ENCODE data around the gene ZNF764.
"Not testable (repeated sequence)": the region's sequence is repeated elsewhere in the genome, so short reads cannot be mapped to it uniquely, and the experiment has no call there.

The ZNF764 gene

GRCh38 chr16:30557957-30558788 lies at the start of gene ZNF764:
Gene ZNF764 (minus strand): TSS chr16:30558374. CDS start chr16:30558182, 192 bp downstream.
- DNase-seq (ENCODE audit: low read depth in 2 of 2) = peak; percentile 95

GRCh38 chr16:30606004-30606403 lies 47.8 kb upstream of the ZNF764 start:
- no peak for DNase-seq (ENCODE audit: low read depth in 2 of 2)

GRCh38 chr16:30605158-30605557 lies 47.0 kb upstream of the ZNF764 start:
- DNase-seq (ENCODE audit: low read depth in 2 of 2) = no peak

GRCh38 chr16:30604316-30604947 lies 46.3 kb upstream of the ZNF764 start:
- no peak for DNase-seq (ENCODE audit: low read depth in 2 of 2)

DNA sequence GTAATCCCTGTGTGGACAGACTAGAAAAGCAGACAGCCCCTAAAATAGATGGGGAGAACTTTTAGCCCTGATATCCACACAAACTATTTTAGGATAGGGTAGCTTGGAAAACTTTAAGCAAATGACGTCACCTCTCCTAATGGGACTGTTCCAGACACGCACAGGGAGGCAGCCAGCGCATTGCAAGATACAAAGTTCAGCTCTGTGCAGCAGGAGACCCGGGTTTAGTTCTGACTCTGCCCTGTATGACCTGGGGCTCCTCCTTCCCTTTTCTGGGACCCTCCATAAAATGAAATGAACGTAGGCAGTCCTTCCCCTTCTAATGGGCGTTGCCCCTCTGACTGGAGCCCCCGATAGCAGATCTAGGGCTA lies 45.8 kb upstream of the ZNF764 start:
- no peak for DNase-seq (ENCODE audit: low read depth in 2 of 2)

DNA sequence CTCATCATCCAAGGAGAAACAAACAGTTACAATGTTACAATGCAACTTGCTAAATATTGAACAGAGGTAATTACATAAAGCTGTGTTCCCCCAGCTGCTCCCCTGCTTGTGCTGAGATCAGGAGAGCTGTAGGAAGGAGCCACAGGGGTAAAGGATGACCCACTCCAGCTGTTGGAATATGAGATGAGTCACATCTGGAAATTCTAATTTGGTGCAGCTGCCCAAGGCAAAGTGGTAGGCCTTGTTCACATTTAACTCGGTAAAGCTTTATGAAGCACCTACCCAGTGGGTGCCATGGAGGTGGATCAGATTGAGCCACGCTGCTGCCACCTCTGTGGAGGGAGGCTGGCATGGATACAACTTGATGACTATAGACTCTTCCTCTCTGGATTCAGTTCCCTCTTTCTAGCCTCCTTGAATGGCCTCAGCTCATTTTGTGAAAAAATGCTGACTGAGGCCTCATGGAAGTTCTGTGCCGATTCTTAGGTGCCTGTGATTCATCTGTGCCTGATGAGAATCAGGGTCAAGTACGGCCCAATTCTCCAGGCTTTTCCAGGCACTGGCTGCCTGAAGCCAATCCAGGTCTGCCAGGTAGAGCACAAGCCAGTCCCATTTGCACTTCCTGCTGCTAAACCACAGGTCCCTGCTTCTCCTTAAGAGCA lies 44.6 kb upstream of the ZNF764 start:
- DNase-seq (ENCODE audit: low read depth in 2 of 2) = no peak

DNA sequence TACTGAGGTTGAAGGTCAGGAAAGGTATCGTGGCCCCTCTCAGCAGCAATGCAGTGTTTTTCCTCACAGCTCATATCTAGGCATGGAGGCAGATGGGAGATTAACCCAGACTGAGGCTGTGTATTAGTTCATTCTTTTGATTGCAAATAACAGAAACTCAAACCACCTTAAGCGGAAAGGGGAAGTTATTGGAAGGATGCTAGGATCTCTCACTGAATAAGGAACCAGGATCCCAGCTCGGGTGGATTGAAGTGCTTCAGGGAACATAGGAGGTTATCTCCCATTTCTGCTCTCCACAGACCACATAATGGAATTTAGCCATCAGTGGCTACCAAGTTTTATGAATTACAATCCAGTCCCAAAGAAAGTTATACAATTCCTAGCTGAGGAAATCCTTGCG lies 43.8 kb upstream of the ZNF764 start:
- DNase-seq (ENCODE audit: low read depth in 2 of 2) = no peak

DNA sequence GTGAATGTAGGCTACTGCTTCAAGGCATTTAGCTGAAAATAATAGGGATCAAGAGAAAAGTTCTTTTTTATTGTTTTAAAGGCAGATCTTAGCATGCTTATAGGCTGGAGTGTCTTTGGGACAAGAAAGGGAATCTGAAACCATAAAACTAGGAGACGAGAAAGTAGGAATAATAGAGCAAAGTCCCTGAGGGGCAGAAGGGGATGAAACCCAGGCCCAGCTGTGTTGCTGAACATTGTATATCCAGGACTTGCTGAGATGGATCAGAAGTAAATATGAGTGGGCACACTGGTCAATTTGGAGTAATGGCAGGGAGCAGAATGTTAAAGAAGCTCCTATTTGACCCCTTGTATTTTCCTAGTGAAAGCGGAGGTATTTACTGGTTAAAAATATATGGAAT lies 42.8 kb upstream of the ZNF764 start:
- no peak for DNase-seq (ENCODE audit: low read depth in 2 of 2)

- DNase-seq (ENCODE audit: low read depth in 2 of 2) = no peak
Measured at GRCh38 chr16:30600215-30600614, 42.0 kb upstream of the ZNF764 start.

- no peak for DNase-seq (ENCODE audit: low read depth in 2 of 2)
Measured at GRCh38 chr16:30592871-30593270, 34.7 kb upstream of the ZNF764 start.

GRCh38 chr16:30590869-30591268 lies 32.7 kb upstream of the ZNF764 start:
- DNase-seq (ENCODE audit: low read depth in 2 of 2) = not testable (repeated sequence)

DNA sequence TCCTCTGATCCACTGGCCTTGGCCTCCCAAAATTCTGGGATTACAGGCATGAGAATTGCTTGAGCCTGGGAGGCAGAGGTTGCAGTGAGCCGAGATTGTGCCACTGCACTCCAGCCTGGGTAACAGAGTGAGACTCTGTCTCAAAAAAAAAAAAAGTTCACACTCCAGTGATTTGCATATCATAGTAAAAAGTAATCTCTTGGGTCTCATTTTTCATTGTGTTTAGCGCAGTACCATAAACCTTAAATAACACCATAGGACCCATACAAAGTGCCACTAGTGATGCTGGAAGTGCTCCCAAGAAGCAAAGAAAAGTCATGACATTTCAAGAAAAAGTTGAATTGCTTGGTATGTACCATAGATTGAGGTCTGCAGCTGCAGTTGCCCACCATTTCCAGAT lies 31.4 kb upstream of the ZNF764 start:
- not testable (repeated sequence) for DNase-seq (ENCODE audit: low read depth in 2 of 2)

- no peak for DNase-seq (ENCODE audit: low read depth in 2 of 2)
Measured at GRCh38 chr16:30588651-30589050, 30.5 kb upstream of the ZNF764 start.

DNA sequence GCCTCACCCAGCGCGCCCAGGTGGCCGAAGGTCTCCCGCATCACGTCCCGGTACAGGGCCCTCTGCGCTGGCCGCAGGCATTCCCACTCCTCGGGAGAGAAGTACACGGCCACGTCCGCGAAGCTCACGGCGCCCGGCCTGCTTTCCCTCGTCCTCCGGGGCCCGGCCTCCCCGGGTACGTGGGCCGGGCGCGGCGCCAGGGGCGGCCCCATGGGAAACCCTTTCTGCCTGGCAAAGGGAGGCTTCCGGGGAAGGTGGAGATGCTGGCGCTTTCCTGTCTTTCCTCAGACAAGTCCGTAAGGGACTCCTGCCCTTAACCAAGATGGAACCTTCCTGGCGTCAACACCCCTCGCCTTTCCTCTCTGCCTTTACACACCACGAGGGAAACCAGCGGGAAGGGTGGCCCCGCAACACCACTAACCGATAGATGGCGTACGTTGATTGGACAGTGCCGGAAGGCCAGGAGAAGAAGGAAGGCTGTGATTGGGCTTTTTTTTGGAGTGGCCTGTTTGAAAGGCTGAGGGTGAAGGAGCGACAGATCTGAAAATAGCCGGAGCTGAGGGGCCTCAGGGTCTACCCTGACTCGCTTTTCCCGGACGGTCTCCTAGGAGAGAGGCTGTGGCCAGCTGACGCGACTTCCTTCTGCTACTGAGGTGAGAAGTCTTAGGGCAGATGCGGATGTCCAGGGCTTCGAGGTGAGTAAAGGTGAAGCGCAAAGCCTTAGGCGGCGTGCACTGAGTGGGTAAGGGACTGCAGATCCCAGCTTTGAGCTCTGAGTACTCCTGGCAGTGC lies 27.4 kb upstream of the ZNF764 start, which contains the start of gene ZNF785:
TSS of gene ZNF785 (minus strand) at position 298 of the 792 bp plus-strand sequence. CDS start at position 212, 86 bp downstream.
- peak; percentile 98 for DNase-seq (ENCODE audit: low read depth in 2 of 2)

GRCh38 chr16:30585022-30585399 lies 26.8 kb upstream of the ZNF764 start:
- no peak for DNase-seq (ENCODE audit: low read depth in 2 of 2)

DNA sequence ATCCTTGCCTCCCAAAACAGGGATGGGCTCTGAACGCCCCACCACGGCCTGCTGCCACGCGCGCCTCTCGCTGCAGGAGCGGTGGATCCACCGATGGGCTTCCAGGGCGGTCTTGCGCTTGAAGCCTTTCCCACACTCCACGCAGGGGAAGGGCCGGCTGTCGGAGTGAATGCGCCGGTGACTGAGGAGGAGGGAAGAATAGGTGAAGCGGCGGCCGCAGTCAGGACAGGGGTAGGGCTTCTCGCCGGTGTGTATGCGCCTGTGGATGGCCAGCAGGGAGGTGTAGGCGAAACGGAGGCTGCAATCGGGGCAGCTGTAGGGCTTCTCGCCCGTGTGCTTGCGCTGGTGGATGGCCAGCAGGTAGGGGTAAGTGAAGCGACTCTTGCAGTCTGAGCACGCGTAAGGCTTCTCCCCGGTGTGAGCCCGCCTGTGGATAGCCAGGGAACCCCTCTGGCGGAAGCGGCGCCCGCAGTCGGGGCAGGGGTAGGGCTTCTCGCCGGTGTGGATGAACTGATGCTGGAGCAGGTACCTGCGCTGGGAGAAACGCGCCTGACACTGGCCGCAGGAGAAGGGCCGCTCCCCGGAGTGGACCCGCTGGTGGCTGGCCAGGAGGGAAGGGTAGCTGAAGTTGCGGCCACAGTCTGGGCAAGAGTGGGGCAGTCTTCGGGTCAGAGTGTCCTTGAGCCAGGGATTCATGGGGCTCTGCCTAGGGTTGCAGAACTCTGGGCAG lies 24.6 kb upstream of the ZNF764 start:
- no peak for DNase-seq (ENCODE audit: low read depth in 2 of 2)

DNA sequence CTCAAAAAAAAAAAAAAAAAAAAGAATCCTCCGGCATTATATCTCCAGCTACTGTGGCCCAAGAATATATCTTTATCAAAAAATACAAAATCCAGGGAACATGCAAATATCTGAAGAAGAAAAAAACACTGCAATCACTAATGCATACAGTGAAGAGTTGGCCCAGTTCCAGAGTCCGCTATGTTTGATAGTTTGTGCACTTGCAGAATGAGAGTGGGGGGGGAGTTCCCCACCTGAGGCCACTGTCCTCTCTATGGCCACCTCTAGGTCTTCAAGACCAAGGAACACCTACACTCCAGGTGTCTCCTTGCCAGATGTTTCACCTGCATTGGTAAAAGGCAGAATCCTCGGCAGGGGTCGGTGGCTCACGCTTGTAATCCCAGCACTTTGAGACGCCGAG lies 23.3 kb upstream of the ZNF764 start:
- DNase-seq (ENCODE audit: low read depth in 2 of 2) = no peak

DNA sequence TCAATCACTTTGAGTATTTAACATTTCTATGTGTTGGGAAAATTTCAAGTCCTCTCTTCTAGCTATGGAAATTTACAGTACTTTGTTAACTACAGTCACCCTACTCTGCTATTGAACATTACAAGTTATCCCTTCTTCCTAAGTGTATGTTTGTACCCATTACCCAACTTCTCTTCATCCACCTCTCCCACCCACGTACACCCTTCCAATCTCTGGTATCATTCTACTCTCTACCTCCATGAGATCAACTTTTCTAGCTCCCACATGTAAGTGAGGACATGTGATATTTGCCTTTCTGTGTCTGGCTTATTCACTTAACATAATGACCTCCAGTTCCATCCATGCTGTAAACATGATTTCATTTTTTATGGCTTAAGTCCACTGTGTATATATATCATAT lies 16.5 kb upstream of the ZNF764 start:
- no peak for DNase-seq (ENCODE audit: low read depth in 2 of 2)

- DNase-seq (ENCODE audit: low read depth in 2 of 2) = peak; percentile 94 to 96
Measured at GRCh38 chr16:30571445-30572322, 13.5 kb upstream of the ZNF764 start, which contains the start of gene ZNF688. Gene ZNF688 (minus strand): TSS chr16:30571714. CDS start chr16:30571629, 85 bp downstream.

All from fibroblast of skin of left biceps (primary cell).